Natural killer cell (primary cell): ENCODE measurements around the gene OSBPL3. TPM values are rescaled to one million over a fixed set of nuclear protein-coding genes. Genes with fewer than 3 reads are reported as not detected.

Source experiments
- ATAC-seq, 3 donors: fragments of 150-1000 bp in 2 of 3; fragments of 200-7000 bp in 1 of 3; cut with Tn5 transposase; 1 replicate in 1 of 3; 2 replicates in 2 of 3; pipeline ENCODE4 v1.10.0; 2021; ENCODE audit warnings: mild to moderate bottlenecking in 2 of 3, moderate library complexity in 2 of 3
- DNase-seq, 2 donors: peaks; one replicate each; pipeline versions ENCODE4 v3.0.0 to v3.0.0-alpha.2; 2013 to 2021; ENCODE audit warnings: mixed read lengths in 1 of 2
- H3K27ac ChIP-seq: one replicate; pipeline ENCODE4 v1.5.1; 2013; ENCODE audit warnings: mild to moderate bottlenecking, low read length
- H3K27me3 ChIP-seq: one replicate; pipeline ENCODE4 v1.6.1; 2013; ENCODE audit warnings: low read length; ENCODE audit not compliant: control insufficient read depth, insufficient read depth
- H3K36me3 ChIP-seq: one replicate; pipeline ENCODE4 v1.6.1; 2013; ENCODE audit warnings: low read length; ENCODE audit not compliant: control insufficient read depth, insufficient read depth
- H3K4me1 ChIP-seq: one replicate; pipeline ENCODE4 v1.6.1; 2013; ENCODE audit warnings: low read length; ENCODE audit not compliant: control insufficient read depth, insufficient read depth
- H3K4me3 ChIP-seq: one replicate; pipeline ENCODE4 v1.5.1; 2013; ENCODE audit warnings: low read length
- H3K9me3 ChIP-seq: one replicate; pipeline ENCODE4 v1.6.1; 2013; ENCODE audit warnings: low read length; ENCODE audit not compliant: control insufficient read depth, insufficient read depth
- H3K27ac Mint-ChIP-seq, 2 donors: one replicate each; pipeline ENCODE4 v1.8.0; 2022; ENCODE audit warnings: mild to moderate bottlenecking in 2 of 2, mixed read lengths in 2 of 2, moderate library complexity in 1 of 2
- H3K27me3 Mint-ChIP-seq, 2 donors: one replicate each; pipeline ENCODE4 v1.8.0; 2022; ENCODE audit warnings: low read depth in 2 of 2, mixed read lengths in 2 of 2
- H3K36me3 Mint-ChIP-seq: one replicate; pipeline ENCODE4 v1.8.0; 2022; ENCODE audit warnings: mixed read lengths
- H3K4me1 Mint-ChIP-seq, 2 donors: one replicate each; pipeline ENCODE4 v1.8.0; 2022; ENCODE audit warnings: mixed read lengths in 2 of 2
- H3K4me3 Mint-ChIP-seq: one replicate; pipeline ENCODE4 v1.8.0; 2022; ENCODE audit warnings: mild to moderate bottlenecking, moderate library complexity, mixed read lengths
- H3K9me3 Mint-ChIP-seq, 2 donors: one replicate each; pipeline ENCODE4 v1.8.0; 2022; ENCODE audit warnings: mixed read lengths in 2 of 2
- WGBS: methylation state at CpG from one replicate; pipeline ENCODE4 v1.1.7; 2013; ENCODE audit warnings: missing lambda C conversion rate; ENCODE audit not compliant: insufficient coverage; 5-methylcytosine and 5-hydroxymethylcytosine counted together
- intact Hi-C: fragments of 100-400 bp; cut with micrococcal nuclease; formaldehyde crosslinking; loops from one replicate; pipeline ENCODE4 v1.14.2; 2022
- total RNA-seq, 4 donors: library from RNA; stranded (reverse); fragments of 120-200 nt in 1 of 4; gene quantifications; one replicate each; pipeline versions ENCODE4 v1.2.3 to v1.2.4, GENCODE V29; 2013 to 2022
- TF ChIP-seq, protein P1 (sequence below): fragments of 200-600 bp; IDR thresholded peaks from one replicate; pipeline ENCODE4 v1.8.0; 2022; ENCODE audit warnings: antibody characterized with exemption

Gene OSBPL3
- total RNA-seq, 3 donors from 2014 or later (not counting 1 experiment from before 2014, with no cell fraction given): 50.7 to 99.1 (median 65.1) TPM

DNA sequence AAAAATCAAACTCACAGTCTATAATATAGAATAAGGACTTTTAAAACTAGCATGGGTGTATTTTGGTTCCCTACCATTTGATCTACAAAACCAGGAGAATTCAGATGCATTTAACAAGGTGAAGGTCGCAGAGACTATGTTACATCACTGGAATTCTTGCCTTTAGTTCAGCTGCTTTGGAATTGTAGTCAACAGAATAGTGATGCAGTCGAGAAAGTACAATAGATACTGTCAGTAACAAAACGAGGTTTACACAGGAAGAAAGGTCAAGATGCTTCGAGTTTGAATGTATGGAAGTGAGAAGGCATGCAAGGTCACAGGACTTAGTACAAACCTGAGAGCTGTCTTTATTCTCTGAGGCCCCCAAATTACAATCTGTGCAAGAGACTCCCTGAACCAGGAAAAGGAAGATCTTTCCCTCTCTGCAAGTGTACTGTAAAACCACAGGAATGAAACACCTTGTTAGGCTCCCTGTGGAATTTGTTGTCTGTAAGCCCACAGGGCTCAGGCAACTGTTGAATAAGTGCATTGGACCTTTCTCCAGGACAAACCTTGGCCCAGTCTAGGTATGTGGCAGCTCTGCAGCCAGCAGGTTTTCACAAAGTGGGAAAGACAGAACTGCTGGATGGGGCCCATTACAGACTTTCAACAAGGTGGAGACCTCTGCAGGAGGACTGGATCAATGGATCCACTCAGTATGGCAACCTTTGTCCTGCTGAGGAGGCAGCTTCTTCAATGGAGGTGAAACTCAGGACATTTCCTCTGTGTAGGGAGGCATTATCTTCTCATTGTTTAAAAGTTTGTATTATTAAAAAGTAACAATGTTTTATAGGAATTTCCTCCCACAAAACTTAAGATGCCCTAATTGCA is 121.6 kb downstream of the OSBPL3 start:
- H3K4me3 Mint-ChIP-seq: no peak overlapping the region

DNA sequence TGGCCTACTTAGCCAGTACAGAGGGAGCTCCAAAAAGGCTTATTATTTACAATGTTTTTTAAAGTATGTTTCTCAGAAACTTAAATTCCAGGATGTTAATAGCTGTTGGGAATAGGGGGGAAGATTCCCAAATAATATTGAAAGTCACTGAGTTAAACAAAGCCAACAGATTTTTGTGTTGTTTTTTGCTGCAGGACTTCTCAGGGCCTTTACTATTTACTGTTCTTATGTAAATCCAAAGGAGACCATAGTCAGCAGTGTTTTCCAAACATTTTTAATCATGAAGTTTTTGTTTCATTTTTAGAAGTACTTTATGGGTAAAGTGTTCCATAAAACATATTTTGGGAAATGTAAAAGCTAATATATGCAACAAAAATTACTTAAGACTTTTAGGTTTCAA is 122.4 kb downstream of the OSBPL3 start:
- no peak overlapping the region for H3K4me3 Mint-ChIP-seq
- H3K36me3 ChIP-seq: peaks cover 21% of the 10 kb centered on the region
- H3K9me3 Mint-ChIP-seq: no peaks in the 10 kb centered on the region
- H3K4me1 Mint-ChIP-seq: peaks cover 16 to 40% of the 10 kb centered on the region in 2 donors
- H3K27ac ChIP-seq: no peak overlapping the region
- H3K4me1 ChIP-seq: peaks cover 3% of the 10 kb centered on the region
- H3K4me3 ChIP-seq: no peak overlapping the region
- ATAC-seq (no peak), DNase-seq (no peak)
- no peaks in the 10 kb centered on the region for H3K9me3 ChIP-seq
- TF ChIP-seq, protein P1, sequence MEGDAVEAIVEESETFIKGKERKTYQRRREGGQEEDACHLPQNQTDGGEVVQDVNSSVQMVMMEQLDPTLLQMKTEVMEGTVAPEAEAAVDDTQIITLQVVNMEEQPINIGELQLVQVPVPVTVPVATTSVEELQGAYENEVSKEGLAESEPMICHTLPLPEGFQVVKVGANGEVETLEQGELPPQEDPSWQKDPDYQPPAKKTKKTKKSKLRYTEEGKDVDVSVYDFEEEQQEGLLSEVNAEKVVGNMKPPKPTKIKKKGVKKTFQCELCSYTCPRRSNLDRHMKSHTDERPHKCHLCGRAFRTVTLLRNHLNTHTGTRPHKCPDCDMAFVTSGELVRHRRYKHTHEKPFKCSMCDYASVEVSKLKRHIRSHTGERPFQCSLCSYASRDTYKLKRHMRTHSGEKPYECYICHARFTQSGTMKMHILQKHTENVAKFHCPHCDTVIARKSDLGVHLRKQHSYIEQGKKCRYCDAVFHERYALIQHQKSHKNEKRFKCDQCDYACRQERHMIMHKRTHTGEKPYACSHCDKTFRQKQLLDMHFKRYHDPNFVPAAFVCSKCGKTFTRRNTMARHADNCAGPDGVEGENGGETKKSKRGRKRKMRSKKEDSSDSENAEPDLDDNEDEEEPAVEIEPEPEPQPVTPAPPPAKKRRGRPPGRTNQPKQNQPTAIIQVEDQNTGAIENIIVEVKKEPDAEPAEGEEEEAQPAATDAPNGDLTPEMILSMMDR: no peak
- H3K27me3 ChIP-seq: no peaks in the 10 kb centered on the region
- no peaks in the 10 kb centered on the region for H3K27me3 Mint-ChIP-seq
- intact Hi-C loops: no loop called here
- H3K36me3 Mint-ChIP-seq: peaks cover 27% of the 10 kb centered on the region
- peak overlapping the region in 1 of 2 donors; percentile 4 for H3K27ac Mint-ChIP-seq

More for the DNA sequence above, 121.6 kb downstream of the OSBPL3 start:
- 40% methylated on average over 4 of the region's 4 CpGs for WGBS
- Mint-ChIP-seq H3K9me3 (no peaks in the 10 kb centered on the region), H3K27me3 (no peaks in the 10 kb centered on the region), H3K27ac (peak overlapping the region in 1 of 2 donors; percentile 18), H3K4me1 (peaks cover 20 to 38% of the 10 kb centered on the region in 2 donors), H3K36me3 (peaks cover 27% of the 10 kb centered on the region)
- peak in 1 of 3 donors; percentile 46 for ATAC-seq
- no peak for DNase-seq
- intact Hi-C loops: no loop called here
- Histone ChIP-seq H3K9me3 (no peaks in the 10 kb centered on the region), H3K27me3 (no peaks in the 10 kb centered on the region), H3K4me3 (no peak overlapping the region), H3K27ac (no peak overlapping the region), H3K4me1 (peaks cover 3% of the 10 kb centered on the region), H3K36me3 (peaks cover 28% of the 10 kb centered on the region)
- TF ChIP-seq, protein P1: no peak

GRCh38 chr7:24854866-24855265 is 125.1 kb downstream of the OSBPL3 start:
- Mint-ChIP-seq H3K27me3 (no peaks in the 10 kb centered on the region), H3K27ac (no peak overlapping the region), H3K4me1 (peaks cover 19 to 35% of the 10 kb centered on the region in 2 donors), H3K36me3 (peaks cover 37% of the 10 kb centered on the region), H3K4me3 (no peak overlapping the region), H3K9me3 (no peaks in the 10 kb centered on the region)
- Histone ChIP-seq H3K36me3 (peaks cover 23% of the 10 kb centered on the region), H3K4me1 (peaks cover 3% of the 10 kb centered on the region), H3K27ac (no peak overlapping the region), H3K9me3 (no peaks in the 10 kb centered on the region), H3K4me3 (no peak overlapping the region), H3K27me3 (no peaks in the 10 kb centered on the region)
- ATAC-seq (no peak), DNase-seq (no peak)
- 96% methylated on average over 3 of the region's 3 CpGs for WGBS
- TF ChIP-seq, protein P1: no peak
- intact Hi-C loops: no loop called here
